ENCODE data around the gene TMEM232. TPM values are rescaled to one million over a fixed set of nuclear protein-coding genes. Genes with fewer than 3 reads are reported as not detected.
A peak's percentile ranks its signal among the peaks of the same experiment; 100 is the strongest.

TMEM232 gene
- total RNA-seq, 1 donor from 2014 or later = 0.86 TPM

- H3K4me3 ChIP-seq (ENCODE audit: low read depth, low read length) = no peak overlapping the region
- TF ChIP-seq, protein P1, sequence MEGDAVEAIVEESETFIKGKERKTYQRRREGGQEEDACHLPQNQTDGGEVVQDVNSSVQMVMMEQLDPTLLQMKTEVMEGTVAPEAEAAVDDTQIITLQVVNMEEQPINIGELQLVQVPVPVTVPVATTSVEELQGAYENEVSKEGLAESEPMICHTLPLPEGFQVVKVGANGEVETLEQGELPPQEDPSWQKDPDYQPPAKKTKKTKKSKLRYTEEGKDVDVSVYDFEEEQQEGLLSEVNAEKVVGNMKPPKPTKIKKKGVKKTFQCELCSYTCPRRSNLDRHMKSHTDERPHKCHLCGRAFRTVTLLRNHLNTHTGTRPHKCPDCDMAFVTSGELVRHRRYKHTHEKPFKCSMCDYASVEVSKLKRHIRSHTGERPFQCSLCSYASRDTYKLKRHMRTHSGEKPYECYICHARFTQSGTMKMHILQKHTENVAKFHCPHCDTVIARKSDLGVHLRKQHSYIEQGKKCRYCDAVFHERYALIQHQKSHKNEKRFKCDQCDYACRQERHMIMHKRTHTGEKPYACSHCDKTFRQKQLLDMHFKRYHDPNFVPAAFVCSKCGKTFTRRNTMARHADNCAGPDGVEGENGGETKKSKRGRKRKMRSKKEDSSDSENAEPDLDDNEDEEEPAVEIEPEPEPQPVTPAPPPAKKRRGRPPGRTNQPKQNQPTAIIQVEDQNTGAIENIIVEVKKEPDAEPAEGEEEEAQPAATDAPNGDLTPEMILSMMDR (conservative IDR thresholded peaks at IDR 0.05; ENCODE audit: low read depth, low read length) = no peak
- DNase-seq (ENCODE audit: low read depth) = no peak
Measured at GRCh38 chr5:110594866-110595265, 131.6 kb downstream of the TMEM232 start.

DNA sequence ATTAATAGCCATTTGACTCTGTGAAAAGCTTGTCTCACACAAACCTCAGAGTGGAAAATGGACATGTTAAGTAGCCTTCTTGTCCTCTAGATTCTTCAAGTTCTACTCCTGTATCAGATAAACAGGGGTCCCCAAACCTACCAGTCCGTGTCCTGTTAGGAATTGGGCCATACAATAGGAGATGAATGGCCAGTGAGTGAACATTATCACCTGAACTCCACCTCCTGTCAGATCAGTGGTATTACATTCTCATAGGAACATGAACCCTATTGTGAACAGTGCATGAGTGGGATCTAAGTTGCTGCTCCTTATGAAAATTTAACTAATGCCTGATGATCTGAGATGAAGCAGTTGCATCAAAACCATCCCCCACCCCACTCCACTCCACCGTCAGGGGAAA, 136.3 kb downstream of the TMEM232 start:
- TF ChIP-seq, protein P1 (conservative IDR thresholded peaks at IDR 0.05; ENCODE audit: low read depth, low read length) = peak; percentile 66
- no peak for DNase-seq (ENCODE audit: low read depth)
- no peak overlapping the region for H3K4me3 ChIP-seq (ENCODE audit: low read depth, low read length)

GRCh38 chr5:110588286-110588980, 138.0 kb downstream of the TMEM232 start:
- no peak overlapping the region for H3K4me3 ChIP-seq (ENCODE audit: low read depth, low read length)
- TF ChIP-seq, protein P1 (conservative IDR thresholded peaks at IDR 0.05; ENCODE audit: low read depth, low read length) = no peak
- DNase-seq (ENCODE audit: low read depth) = no peak

DNA sequence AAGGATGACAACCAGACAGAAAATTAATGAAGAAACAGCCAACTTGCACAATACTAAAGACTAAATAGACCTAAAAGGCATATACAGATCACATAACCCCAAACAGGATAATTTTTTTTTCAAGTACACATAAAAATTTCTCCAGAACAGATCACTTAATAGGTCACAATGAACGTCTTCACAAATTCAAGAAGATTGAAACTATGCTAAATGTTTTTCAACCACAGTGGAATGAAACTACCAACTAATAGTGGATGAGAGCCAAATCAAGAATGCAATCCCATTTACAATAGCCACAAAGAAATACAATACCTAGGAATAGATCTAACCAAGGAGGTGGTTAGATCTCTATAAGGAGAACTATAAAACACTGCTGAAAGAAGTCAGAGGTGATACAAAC, 145.8 kb downstream of the TMEM232 start:
- TF ChIP-seq, protein P1 (conservative IDR thresholded peaks at IDR 0.05; ENCODE audit: low read depth, low read length) = no peak
- no peak for DNase-seq (ENCODE audit: low read depth)
- no peak overlapping the region for H3K4me3 ChIP-seq (ENCODE audit: low read depth, low read length)

GRCh38 chr5:110572729-110573128, 153.7 kb downstream of the TMEM232 start:
- TF ChIP-seq, protein P1 (conservative IDR thresholded peaks at IDR 0.05; ENCODE audit: low read depth, low read length) = no peak
- H3K4me3 ChIP-seq (ENCODE audit: low read depth, low read length) = no peak overlapping the region
- DNase-seq (ENCODE audit: low read depth) = no peak

GRCh38 chr5:110562191-110562590, 164.3 kb downstream of the TMEM232 start:
- H3K4me3 ChIP-seq (ENCODE audit: low read depth, low read length) = no peak overlapping the region
- TF ChIP-seq, protein P1 (conservative IDR thresholded peaks at IDR 0.05; ENCODE audit: low read depth, low read length) = no peak
- DNase-seq (ENCODE audit: low read depth) = no peak

DNA sequence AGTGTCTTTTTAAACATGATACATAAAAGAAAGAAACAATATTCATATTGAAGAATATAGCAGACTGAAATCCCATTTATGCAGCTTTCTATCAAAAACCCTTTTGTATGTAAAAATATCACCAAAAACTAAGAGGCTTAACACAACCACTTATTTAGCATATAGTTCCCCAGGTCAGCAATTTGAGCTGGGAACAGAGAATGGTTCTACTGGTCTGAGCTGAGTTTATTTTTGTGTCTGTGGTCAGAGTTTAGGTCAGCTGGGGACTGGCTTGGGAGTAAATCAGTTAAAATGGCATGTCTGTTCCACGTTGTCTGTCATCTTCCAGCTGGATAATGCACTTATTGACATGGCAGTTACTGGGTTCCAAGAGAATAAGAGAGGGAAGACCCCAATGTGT, 165.0 kb downstream of the TMEM232 start:
- H3K4me3 ChIP-seq (ENCODE audit: low read depth, low read length) = no peak overlapping the region
- DNase-seq (ENCODE audit: low read depth) = no peak
- TF ChIP-seq, protein P1 (conservative IDR thresholded peaks at IDR 0.05; ENCODE audit: low read depth, low read length) = no peak

Measured in epithelial cell of proximal tubule (primary cell).